ENCODE results near the gene HSPA9.

The HSPA9 gene

GRCh38 chr5:138594305-138595058 is 19.3 kb upstream of the HSPA9 start:
- DNase-seq = no peak

- no peak for DNase-seq
Observed at GRCh38 chr5:138588013-138588788, 13.0 kb upstream of the HSPA9 start.

DNA sequence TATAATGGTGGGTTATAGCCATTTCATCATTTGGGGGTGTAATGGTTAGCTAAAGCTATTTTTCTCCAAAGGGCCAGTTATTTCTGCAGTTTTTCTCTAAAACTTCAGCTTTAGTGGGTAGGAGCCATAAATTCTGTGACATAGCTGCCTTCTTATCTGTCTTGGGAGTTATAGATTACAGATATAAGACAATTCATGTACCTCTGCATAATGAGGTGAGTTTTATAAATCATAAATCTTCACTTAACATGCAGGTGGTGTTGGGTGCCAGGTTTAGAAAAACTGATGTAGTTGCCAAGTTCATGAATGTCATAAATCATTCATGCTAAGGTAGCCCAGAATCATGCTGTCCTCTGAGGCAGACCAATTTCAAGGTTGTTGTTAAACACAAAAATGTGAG is 10.0 kb upstream of the HSPA9 start:
- no peak for DNase-seq

GRCh38 chr5:138583984-138584637 is 8.9 kb upstream of the HSPA9 start:
- DNase-seq = no peak

DNA sequence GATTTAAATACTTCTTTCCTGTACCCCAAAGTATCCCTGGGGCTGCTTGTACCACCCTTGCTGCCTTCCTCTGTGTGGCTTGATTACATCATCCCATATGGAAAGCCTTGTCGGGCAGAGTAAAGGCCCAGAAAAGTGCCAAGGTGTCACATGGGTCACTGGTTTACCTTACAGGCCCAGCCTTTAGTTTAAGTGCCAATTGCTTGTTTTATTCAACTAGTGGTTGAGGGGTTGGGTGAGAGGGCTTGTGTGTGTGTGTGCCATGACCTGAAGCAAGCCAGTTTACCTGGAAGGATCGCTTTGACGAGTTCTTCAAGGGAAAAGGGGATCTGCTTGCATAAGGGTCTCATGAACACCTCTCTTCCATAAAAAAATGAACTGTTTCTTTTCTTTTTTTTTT is 7.8 kb upstream of the HSPA9 start:
- DNase-seq = no peak

DNA sequence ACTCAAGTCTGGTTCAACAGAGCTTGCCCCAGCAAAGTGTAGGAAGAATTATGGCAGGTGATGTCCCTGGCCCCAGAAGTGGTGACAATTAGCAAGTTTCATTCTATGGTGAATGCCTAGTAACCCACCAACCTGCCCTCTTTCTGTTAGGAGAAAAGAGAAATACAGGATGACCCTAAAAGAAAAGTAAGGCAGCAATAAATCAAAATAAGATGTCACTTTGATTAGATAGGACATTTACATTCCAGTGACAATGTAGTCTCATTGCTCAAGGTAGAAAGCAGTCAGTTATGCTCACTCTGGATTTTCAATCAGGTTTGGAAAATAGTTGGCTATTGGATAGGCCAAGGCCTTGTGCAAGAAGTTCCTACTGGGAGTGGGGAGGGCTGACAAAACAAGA is 5.6 kb upstream of the HSPA9 start:
- DNase-seq = no peak

DNA sequence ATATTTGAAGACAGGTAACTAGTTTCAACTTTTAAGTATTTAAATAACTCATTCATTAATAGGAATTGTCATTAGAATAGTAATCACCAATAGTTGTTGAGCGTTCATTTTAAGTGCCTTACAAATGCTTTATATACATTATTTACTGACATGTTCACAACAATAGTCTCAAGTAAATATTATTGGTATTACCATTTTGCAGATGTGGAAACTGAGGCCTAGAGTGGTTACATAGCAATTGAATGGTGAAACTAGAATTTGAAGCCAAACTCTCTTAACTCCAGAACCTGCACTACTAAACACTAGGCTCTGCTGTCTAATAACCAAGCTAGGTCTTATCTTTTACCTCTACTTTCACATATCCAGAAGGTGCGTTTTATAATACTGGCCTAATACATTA is 4.8 kb upstream of the HSPA9 start:
- DNase-seq = no peak

DNA sequence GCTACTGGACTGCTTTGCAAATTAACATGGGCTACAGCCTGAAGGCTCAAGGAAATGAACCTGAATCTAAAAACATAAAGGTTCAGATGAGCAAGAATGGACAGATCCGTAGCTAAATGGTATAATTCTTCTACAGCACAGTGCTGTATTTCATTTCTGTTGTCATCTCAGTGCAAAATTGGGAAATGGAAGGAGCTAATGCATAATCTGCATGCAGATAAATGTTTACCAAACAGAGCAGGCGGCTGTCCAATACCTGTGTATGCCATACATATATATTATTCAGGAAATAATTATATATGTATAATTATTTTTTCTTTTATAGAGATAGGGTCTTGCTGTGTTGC is 4.3 kb upstream of the HSPA9 start:
- no peak for DNase-seq

GRCh38 chr5:138577452-138577851 is 2.3 kb upstream of the HSPA9 start:
- DNase-seq = no peak

DNA sequence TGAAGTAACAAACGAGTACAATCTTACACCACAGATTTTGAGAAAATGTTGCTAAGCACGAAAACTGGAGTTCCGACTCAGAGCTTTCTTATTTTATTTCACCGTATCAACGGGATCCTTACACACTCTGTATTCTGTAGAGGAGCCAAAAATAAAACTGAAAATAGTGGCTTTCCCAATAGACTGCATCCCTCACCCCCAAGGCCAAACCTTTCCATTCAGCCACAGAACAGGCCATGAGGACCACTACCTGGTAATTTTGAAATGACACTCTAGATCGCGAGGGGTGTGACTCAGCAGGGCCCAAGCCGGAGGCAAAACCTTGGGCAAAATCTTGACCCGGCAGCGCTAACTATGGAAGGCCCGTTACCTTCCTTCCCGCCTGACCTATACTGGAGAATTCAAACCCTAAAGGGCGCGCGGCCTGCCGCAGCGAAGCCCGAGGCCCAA is 432 bp downstream of the HSPA9 start:
- DNase-seq = no peak

- no peak for DNase-seq
Observed at GRCh38 chr5:138573949-138574670, 1.1 kb downstream of the HSPA9 start.

- DNase-seq = no peak
Observed at GRCh38 chr5:138573223-138573622, 2.0 kb downstream of the HSPA9 start.

DNA sequence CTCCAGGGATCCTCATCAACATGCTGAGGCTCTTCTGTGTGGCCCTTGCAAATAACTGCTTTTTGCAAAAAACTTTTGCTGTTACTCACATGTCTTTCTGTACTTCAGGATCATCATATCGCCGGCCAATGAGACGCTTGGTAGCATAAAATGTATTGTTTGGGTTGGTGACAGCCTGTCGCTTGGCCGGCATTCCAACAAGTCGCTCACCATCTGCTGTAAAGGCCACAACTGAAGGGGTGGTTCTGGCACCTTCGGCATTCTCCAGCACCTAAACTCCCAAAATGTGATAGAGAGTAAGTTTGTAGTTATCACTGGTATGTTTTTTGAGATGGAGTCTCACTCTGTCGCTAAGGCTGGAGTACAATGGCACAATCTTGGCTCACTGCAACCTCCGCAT is 4.3 kb downstream of the HSPA9 start:
- no peak for DNase-seq

GRCh38 chr5:138569782-138570181 is 5.4 kb downstream of the HSPA9 start:
- DNase-seq = no peak

DNA sequence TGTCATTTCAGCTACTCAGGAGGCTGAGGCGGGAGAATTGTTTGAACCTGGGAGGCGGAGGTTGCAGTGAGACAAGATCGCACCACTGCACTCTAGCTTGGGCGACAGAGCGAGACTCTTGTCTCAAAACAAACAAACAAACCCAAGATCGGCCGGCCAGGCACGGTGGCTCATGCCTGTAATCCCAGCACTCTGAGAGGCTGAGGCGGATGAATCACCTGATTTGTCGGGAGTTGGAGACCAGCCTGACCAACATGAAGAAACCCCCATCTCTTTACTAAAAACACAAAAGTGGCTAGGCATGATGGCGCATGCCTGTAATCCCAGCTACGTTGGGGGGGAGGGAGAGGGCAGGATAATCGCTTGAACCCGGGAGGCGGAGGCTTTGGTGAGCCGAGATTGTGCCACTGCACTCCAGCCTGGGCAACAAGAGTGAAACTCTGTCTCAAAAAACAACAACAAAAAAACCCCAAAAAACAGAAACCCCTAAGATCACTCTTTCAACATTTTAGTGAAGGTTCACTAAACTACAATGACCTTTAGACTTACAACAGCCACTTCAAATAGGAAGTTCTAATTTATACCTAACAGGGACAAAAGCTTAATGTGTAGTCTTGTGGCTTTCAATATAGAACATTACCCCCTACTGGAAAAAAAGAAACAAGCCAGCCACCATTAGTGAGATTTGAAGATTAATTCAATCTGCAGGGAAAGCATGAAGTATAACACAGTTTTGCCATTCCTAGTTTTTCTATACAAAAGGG is 7.0 kb downstream of the HSPA9 start:
- no peak for DNase-seq

DNA sequence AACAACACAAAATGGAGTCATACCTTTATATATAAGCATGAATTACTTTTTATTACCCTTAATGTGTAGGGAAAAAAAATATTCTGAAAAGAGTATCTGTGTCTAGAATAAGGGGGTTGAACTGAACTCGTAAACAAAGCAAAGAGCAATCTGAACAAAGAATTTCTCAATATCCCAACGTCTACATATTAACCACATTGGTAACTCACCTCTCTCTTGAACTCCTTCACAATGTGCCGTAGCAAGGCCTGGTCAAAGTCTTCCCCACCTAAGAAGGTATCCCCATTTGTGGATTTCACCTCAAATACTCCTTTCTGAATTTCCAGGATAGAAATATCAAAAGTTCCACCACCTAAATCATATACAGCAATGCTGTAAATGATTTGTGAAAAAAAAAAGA is 8.4 kb downstream of the HSPA9 start:
- DNase-seq = no peak

GRCh38 chr5:138565100-138565821 is 9.9 kb downstream of the HSPA9 start:
- no peak for DNase-seq

DNA sequence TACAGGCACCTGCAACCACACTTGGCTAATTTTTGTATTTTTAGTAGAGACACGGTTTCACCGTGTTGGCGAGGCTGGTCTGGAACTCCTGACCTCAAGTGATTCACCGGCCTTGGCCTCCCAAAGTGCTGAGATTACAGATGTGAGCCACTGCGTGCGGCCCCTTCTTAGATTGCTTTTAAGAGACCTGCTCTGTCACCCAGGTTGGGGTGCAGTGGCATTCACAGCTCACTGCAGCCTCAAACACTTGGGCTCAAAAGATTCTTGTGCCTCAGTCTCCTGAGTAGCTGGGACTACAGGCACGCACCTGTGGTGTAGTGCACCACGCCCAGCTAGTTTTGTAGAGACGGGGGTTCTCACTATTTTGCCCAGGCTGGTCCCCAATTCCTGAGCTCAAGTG is 11.0 kb downstream of the HSPA9 start:
- no peak for DNase-seq

GRCh38 chr5:138563340-138564118 is 11.7 kb downstream of the HSPA9 start:
- DNase-seq = no peak

DNA sequence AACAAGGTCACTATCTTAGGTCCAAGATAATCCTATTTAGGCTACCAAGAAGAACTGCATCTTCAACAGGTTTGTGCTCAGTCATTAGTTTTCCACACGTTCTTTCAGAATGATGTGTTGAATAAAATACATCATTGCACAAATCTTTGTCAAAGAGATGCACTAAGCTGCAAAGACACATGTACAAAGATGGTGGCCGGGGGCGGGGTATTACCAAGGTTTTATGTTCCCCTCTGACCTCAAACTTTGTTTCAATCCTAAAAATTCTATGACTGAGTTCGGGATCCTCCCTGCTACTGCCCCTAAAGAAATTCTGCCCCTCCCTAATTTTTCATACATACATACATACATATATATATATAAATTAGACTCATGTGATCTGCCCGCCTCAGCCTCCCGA is 14.2 kb downstream of the HSPA9 start:
- no peak for DNase-seq

- DNase-seq = no peak
Observed at GRCh38 chr5:138559937-138560336, 15.3 kb downstream of the HSPA9 start.
